Fibroblast of lung (primary cell): ENCODE data around the gene YIF1B. TPM values are rescaled to one million over a fixed set of nuclear protein-coding genes. Genes with fewer than 3 reads are reported as not detected.
"Not testable (repeated sequence)": the region's sequence is repeated elsewhere in the genome, so short reads cannot be mapped to it uniquely, and the experiment has no call there.

Source experiments
- DNase-seq, 2 donors: peaks; one replicate each; pipeline versions ENCODE4 v3.0.0 to v3.0.0-alpha.2; 2010; ENCODE audit warnings: low read depth in 2 of 2
- H2AFZ ChIP-seq: 2 replicates; pipeline ENCODE4 v1.5.1; 2012; ENCODE audit warnings: low read length, control low read depth, inconsistent platforms
- H3K27ac ChIP-seq: 2 replicates; pipeline ENCODE4 v1.5.1; 2011; ENCODE audit warnings: low read length, control low read depth; ENCODE audit not compliant: insufficient read depth
- H3K27me3 ChIP-seq: 2 replicates; pipeline ENCODE4 v1.5.1; 2011; ENCODE audit warnings: mild to moderate bottlenecking, low read length; ENCODE audit not compliant: control insufficient read depth, insufficient read depth
- H3K36me3 ChIP-seq: 2 replicates; pipeline ENCODE4 v1.5.1; 2011; ENCODE audit warnings: low read length; ENCODE audit not compliant: control insufficient read depth, insufficient read depth
- H3K4me1 ChIP-seq: 2 replicates; pipeline ENCODE4 v1.5.1; 2011; ENCODE audit warnings: low read length; ENCODE audit not compliant: control insufficient read depth, insufficient read depth; ENCODE audit errors: extremely low read depth
- H3K4me2 ChIP-seq: 2 replicates; pipeline ENCODE4 v1.5.1; 2011; ENCODE audit warnings: low read length, control low read depth; ENCODE audit not compliant: insufficient read depth; ENCODE audit errors: extremely low read depth
- H3K4me3 ChIP-seq, 4 experiments: fragments of 200-600 bp in 1 of 4; sonication (generic) in 1 of 4; replicated peaks in 1 of 4; 2 replicates each; pipeline ENCODE4 v1.5.1; 2011 to 2016; ENCODE audit warnings: low read length in 4 of 4, low read depth in 3 of 4, mild to moderate bottlenecking in 3 of 4, control low read depth in 2 of 4, inconsistent platforms in 1 of 4, mixed read lengths in 1 of 4; ENCODE audit not compliant: insufficient read depth in 1 of 4; ENCODE audit errors: control extremely low read depth in 1 of 4
- H3K79me2 ChIP-seq: 2 replicates; pipeline ENCODE4 v1.5.1; 2012; ENCODE audit warnings: mild to moderate bottlenecking, low read length, inconsistent platforms; ENCODE audit not compliant: control insufficient read depth, insufficient read depth
- H3K9ac ChIP-seq: 2 replicates; pipeline ENCODE4 v1.5.1; 2011; ENCODE audit warnings: mild to moderate bottlenecking, low read length, control low read depth; ENCODE audit not compliant: insufficient read depth
- H3K9me3 ChIP-seq: 2 replicates; pipeline ENCODE4 v1.5.1; 2012; ENCODE audit warnings: low read depth, low read length; ENCODE audit not compliant: control insufficient read depth, insufficient read depth
- H4K20me1 ChIP-seq: 2 replicates; pipeline ENCODE4 v1.5.1; 2011; ENCODE audit warnings: low read length; ENCODE audit not compliant: control insufficient read depth, insufficient read depth; ENCODE audit errors: extremely low read depth
- EZH2 ChIP-seq: IDR thresholded peaks from 2 replicates; pipeline ENCODE4 v1.5.1; 2012; ENCODE audit warnings: low read length, control low read depth, mild to moderate bottlenecking; ENCODE audit errors: missing control alignments
- polyA plus RNA-seq, 2 donors: library from polyadenylated mRNA; depleted of rRNA in 1 of 2; stranded (reverse) in 1 of 2; unstranded in 1 of 2; fragments of >200 nt; gene quantifications; 2 replicates each; pipeline ENCODE4 v1.2.1, GENCODE V29; 2011 to 2012; ENCODE audit warnings: missing spikeins in 1 of 2
- total RNA-seq: library from RNA; depleted of rRNA; stranded (reverse); fragments of >200 nt; gene quantifications from 2 replicates; pipeline ENCODE4 v1.2.1, GENCODE V29; 2014
- TF ChIP-seq, protein P1 (sequence below), 2 donors: IDR thresholded peaks in 1 of 2; conservative IDR thresholded peaks in 1 of 2; 1 replicate in 1 of 2; 2 replicates in 1 of 2; pipeline ENCODE4 v1.5.1; 2011 to 2012; ENCODE audit warnings: low read length in 2 of 2, control low read depth in 1 of 2, inconsistent platforms in 1 of 2, low read depth in 1 of 2, mild to moderate bottlenecking in 1 of 2

Gene YIF1B
- total and polyA plus RNA-seq, 2 donors (not counting 1 experiment from before 2014, with no cell fraction given) = 73.3 to 96.5 TPM

DNA sequence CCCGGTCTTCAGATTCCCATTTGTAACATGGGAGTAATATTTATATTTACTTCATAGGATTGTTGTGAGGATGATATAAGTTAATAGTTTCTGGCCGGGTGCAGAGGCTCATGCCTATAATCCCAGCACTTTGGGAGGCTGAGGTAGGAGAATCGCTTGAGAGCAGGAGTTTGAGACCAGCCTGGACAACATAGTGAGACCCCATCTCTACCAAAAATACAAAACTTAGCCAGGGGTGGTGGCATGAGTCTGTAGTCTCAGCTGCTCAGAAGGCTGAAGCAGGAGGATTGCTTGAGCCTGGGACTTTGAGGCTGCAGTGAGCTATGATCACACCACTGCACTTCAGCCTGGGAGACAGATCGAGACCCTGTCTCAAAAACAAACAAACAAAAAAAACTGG is 31.1 kb upstream of the YIF1B start:
- no peaks in the 10 kb centered on the region for H3K9me3 ChIP-seq

DNA sequence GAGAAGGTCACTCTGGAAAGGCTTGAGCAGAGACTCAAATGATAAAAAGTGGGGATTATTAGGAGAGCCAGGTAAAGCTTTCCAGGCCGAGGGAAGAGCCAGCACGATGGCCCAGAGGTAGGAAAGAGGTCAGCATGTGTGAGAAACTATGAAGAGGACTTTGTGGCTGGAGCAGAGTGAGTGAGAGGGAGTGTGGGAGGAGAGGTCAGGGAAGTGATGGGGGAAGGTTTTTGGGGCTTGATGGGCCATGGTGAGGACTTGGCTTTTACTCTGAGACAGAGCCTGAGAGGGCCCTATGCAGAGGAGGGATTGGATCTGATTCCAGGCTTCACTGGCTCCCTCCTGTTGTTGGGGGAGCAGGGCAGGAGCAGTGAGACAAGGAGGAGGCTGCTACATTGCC is 25.2 kb upstream of the YIF1B start:
- Histone ChIP-seq H3K79me2 (no peaks in the 10 kb centered on the region), H3K36me3 (no peaks in the 10 kb centered on the region), H4K20me1 (no peaks in the 10 kb centered on the region), H3K9ac (no peak overlapping the region), H3K27me3 (no peaks in the 10 kb centered on the region), H3K27ac (no peak overlapping the region), H3K9me3 (no peaks in the 10 kb centered on the region), H3K4me3 (no peak overlapping the region), H2AFZ (no peak overlapping the region), H3K4me1 (peaks cover 2% of the 10 kb centered on the region), H3K4me2 (no peak overlapping the region)
- no peak for DNase-seq
- TF ChIP-seq EZH2 = no peak

More for the DNA sequence above, 31.1 kb upstream of the YIF1B start:
- Histone ChIP-seq H2AFZ (no peak overlapping the region), H3K9ac (no peak overlapping the region), H3K36me3 (no peaks in the 10 kb centered on the region), H3K4me1 (no peaks in the 10 kb centered on the region), H4K20me1 (no peaks in the 10 kb centered on the region), H3K4me3 (no peak overlapping the region), H3K27me3 (no peaks in the 10 kb centered on the region), H3K4me2 (no peak overlapping the region), H3K79me2 (no peaks in the 10 kb centered on the region), H3K27ac (no peak overlapping the region)
- DNase-seq = no peak
- TF ChIP-seq EZH2 = no peak
- TF ChIP-seq, protein P1, sequence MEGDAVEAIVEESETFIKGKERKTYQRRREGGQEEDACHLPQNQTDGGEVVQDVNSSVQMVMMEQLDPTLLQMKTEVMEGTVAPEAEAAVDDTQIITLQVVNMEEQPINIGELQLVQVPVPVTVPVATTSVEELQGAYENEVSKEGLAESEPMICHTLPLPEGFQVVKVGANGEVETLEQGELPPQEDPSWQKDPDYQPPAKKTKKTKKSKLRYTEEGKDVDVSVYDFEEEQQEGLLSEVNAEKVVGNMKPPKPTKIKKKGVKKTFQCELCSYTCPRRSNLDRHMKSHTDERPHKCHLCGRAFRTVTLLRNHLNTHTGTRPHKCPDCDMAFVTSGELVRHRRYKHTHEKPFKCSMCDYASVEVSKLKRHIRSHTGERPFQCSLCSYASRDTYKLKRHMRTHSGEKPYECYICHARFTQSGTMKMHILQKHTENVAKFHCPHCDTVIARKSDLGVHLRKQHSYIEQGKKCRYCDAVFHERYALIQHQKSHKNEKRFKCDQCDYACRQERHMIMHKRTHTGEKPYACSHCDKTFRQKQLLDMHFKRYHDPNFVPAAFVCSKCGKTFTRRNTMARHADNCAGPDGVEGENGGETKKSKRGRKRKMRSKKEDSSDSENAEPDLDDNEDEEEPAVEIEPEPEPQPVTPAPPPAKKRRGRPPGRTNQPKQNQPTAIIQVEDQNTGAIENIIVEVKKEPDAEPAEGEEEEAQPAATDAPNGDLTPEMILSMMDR (conservative IDR thresholded peaks at IDR 0.05 in 1 of 2, IDR thresholded peaks at IDR 0.05 in 1 of 2; ENCODE audit: low read depth in 1 of 2, low read length in 2 of 2) = no peak

DNA sequence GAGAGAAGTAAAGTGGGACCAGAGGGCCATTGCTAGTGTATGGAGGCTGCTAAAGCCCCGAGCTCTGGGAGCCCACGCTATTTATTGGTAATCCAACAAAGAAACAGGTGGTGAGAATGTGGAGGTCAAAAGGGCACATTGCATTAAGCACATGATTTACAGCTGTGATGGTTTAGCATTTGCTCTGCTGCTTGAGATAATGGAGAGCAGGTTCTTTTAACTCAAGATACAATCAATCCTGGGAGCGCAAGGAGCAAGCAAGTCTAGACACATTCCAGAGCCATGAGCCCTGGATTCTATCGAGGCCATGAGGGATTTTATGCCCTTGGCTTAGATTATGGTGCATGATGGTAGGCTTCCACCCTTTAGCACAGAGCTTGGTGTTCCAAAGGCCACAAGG is 23.3 kb upstream of the YIF1B start:
- not testable (repeated sequence) for H3K4me2 ChIP-seq, H2AFZ ChIP-seq, H3K79me2 ChIP-seq, H3K27ac ChIP-seq, H3K4me3 ChIP-seq, H3K36me3 ChIP-seq, H3K4me1 ChIP-seq, H3K9me3 ChIP-seq, H3K27me3 ChIP-seq, H4K20me1 ChIP-seq, H3K9ac ChIP-seq
- peak in 1 of 2 donors; percentile 39 for DNase-seq

DNA sequence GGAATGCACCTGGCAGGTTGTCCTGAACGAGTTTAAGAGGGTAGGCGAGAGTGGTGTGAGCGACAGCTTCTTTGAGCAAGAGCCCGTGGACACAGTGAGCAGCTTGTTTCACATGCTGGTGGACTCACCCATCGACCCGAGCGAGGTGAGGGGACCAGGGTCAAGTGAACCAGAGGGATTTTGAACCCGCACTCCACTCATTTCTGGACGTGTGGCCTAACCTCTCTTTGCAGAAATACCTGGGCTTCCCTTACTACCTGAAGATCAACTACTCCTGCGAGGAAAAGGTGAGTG is 21.6 kb upstream of the YIF1B start:
- H3K79me2 ChIP-seq = no peaks in the 10 kb centered on the region
- peaks cover 2% of the 10 kb centered on the region for H3K4me1 ChIP-seq
- H3K9me3 ChIP-seq = no peaks in the 10 kb centered on the region
- H3K9ac ChIP-seq = no peak overlapping the region
- H3K4me3 ChIP-seq = peak overlapping the region in 3 of 4 experiments; percentile 3 to 90 (median 19)
- H3K4me2 ChIP-seq = peak overlapping the region; percentile 100
- no peak overlapping the region for H3K27ac ChIP-seq
- H2AFZ ChIP-seq = peak overlapping the region; percentile 60
- H3K27me3 ChIP-seq = no peaks in the 10 kb centered on the region
- DNase-seq = no peak
- H4K20me1 ChIP-seq = no peaks in the 10 kb centered on the region
- TF ChIP-seq, protein P1 (conservative IDR thresholded peaks at IDR 0.05 in 1 of 2, IDR thresholded peaks at IDR 0.05 in 1 of 2; ENCODE audit: low read depth in 1 of 2, low read length in 2 of 2) = no peak
- TF ChIP-seq EZH2 = no peak
- H3K36me3 ChIP-seq = no peaks in the 10 kb centered on the region
